Panc1 (cell line): Measurements from ENCODE around the gene CHKB. TPM values are rescaled to one million over a fixed set of nuclear protein-coding genes. Genes with fewer than 3 reads are reported as not detected.

Source experiments
- ATAC-seq: fragments of 200-7000 bp; cut with Tn5 transposase; 2 replicates; pipeline ENCODE4 v1.9.1; 2020; ENCODE audit warnings: mild to moderate bottlenecking, moderate library complexity
- BruUV-seq: library from RNA; stranded (reverse); fragments of 400-500 nt; replicated peaks from 2 replicates; lab custom pipeline; 2021; lab: Mats Ljungman, UMichigan
- CTCF ChIA-PET: fragments of 300-600 bp; sonication (Branson Sonifier 250); formaldehyde crosslinking; loops from one replicate; lab custom pipeline; 2022; ENCODE audit warnings: antibody characterized with exemption; lab: Charles Lee
- POLR2A ChIA-PET: fragments of 300-600 bp; sonication (Branson Sonifier 250); formaldehyde crosslinking; loops from one replicate; lab custom pipeline; 2022; ENCODE audit warnings: antibody characterized with exemption; lab: Charles Lee
- DNase-seq: peaks from one replicate; pipeline ENCODE4 v3.0.0-alpha.2; 2010; ENCODE audit warnings: low read depth, low spot score
- H3K27ac ChIP-seq: 2 replicates; pipeline ENCODE4 v1.5.1; 2011; ENCODE audit warnings: mild to moderate bottlenecking, low read length, inconsistent platforms
- H3K27me3 ChIP-seq: fragments of 200-500 bp; sonication (Bioruptor generic); 2 replicates; pipeline ENCODE4 v1.6.0; 2014; ENCODE audit warnings: low read length, inconsistent platforms; ENCODE audit not compliant: control insufficient read depth, insufficient read depth
- H3K36me3 ChIP-seq: fragments of 200-500 bp; sonication (Bioruptor generic); 2 replicates; pipeline ENCODE4 v1.5.1; 2014; ENCODE audit warnings: inconsistent platforms, mild to moderate bottlenecking, low read length, moderate library complexity; ENCODE audit not compliant: control insufficient read depth, insufficient read depth
- H3K4me1 ChIP-seq: 2 replicates; pipeline ENCODE4 v1.5.1; 2011; ENCODE audit warnings: inconsistent platforms, mild to moderate bottlenecking, low read length, moderate library complexity; ENCODE audit not compliant: control insufficient read depth, insufficient read depth
- H3K4me3 ChIP-seq, 2 experiments: 2 replicates each; pipeline ENCODE4 v1.5.1; 2011 to 2012; ENCODE audit warnings: low read depth in 2 of 2, low read length in 2 of 2, mild to moderate bottlenecking in 2 of 2, inconsistent platforms in 1 of 2, moderate library complexity in 1 of 2
- H3K9me3 ChIP-seq: fragments of 200-500 bp; sonication (Bioruptor generic); 2 replicates; pipeline ENCODE4 v1.5.1; 2014; ENCODE audit warnings: low read depth, mild to moderate bottlenecking, inconsistent platforms, low read length, moderate library complexity; ENCODE audit not compliant: control insufficient read depth, insufficient read depth
- CTCF ChIP-seq: fragments of 450-650 bp; IDR thresholded peaks from 2 replicates; pipeline ENCODE4 v1.5.1; 2017; ENCODE audit warnings: mild to moderate bottlenecking
- POLR2AphosphoS5 ChIP-seq: IDR thresholded peaks from 2 replicates; pipeline ENCODE4 v1.6.1; 2012; ENCODE audit warnings: mild to moderate bottlenecking, low read depth, low read length, moderate library complexity
- SIN3A ChIP-seq: IDR thresholded peaks from 2 replicates; pipeline ENCODE4 v1.6.1; 2012; ENCODE audit warnings: low read depth, mild to moderate bottlenecking, low read length, moderate library complexity, borderline replicate concordance; ENCODE audit not compliant: insufficient read depth
- TCF7L2 ChIP-seq: IDR thresholded peaks from 2 replicates; pipeline ENCODE4 v1.6.1; 2011; ENCODE audit warnings: mild to moderate bottlenecking, low read depth, low read length, inconsistent platforms
- in situ Hi-C: cut with HindIII; loops from 2 replicates; pipeline ENCODE4 v1.10.0; 2016; ENCODE audit warnings: low sequenced_read_pairs, low pct_unique_long_range_greater_than_20kb
- intact Hi-C: fragments of 100-400 bp; cut with micrococcal nuclease; formaldehyde crosslinking; loops from one replicate; pipeline ENCODE4 v1.10.0; 2022; ENCODE audit not compliant: unreplicated experiment
- total RNA-seq: library from RNA; stranded (reverse); gene quantifications from one replicate; pipeline ENCODE4 v1.2.1, GENCODE V29; 2021; ENCODE audit not compliant: unreplicated experiment
- TF ChIP-seq, protein P1 (sequence below), 2 experiments: IDR thresholded peaks; 2 replicates each; pipeline ENCODE4 v1.6.1; 2011 to 2012; ENCODE audit warnings: low read depth in 2 of 2, control low read depth in 1 of 2, low read length in 1 of 2, mild to moderate bottlenecking in 1 of 2, moderate library complexity in 1 of 2; ENCODE audit not compliant: insufficient read depth in 1 of 2

CHKB gene
- total RNA-seq, 1 experiment from 2014 or later, result 43.5 TPM

- CTCF ChIA-PET, result interaction anchor here (0.7 kb wide), 1 partner anchor 63 kb away, joined by 3 read pairs; no protein-coding TSS in a partner anchor
- in situ Hi-C loops (no loop called here), intact Hi-C loops (no loop called here)
- no peaks in the 10 kb centered on the region for H3K9me3 ChIP-seq
- BruUV-seq, result no TSS peak
- ATAC-seq (no peak), DNase-seq (no peak)
- POLR2A ChIA-PET, result no interaction called here
- H3K4me3 ChIP-seq, result no peak overlapping the region
- no peaks in the 10 kb centered on the region for H3K27me3 ChIP-seq
- no peak overlapping the region for H3K27ac ChIP-seq
- no peaks in the 10 kb centered on the region for H3K4me1 ChIP-seq
- no peaks in the 10 kb centered on the region for H3K36me3 ChIP-seq
- no peak for TF ChIP-seq SIN3A
- TF ChIP-seq, protein P1, sequence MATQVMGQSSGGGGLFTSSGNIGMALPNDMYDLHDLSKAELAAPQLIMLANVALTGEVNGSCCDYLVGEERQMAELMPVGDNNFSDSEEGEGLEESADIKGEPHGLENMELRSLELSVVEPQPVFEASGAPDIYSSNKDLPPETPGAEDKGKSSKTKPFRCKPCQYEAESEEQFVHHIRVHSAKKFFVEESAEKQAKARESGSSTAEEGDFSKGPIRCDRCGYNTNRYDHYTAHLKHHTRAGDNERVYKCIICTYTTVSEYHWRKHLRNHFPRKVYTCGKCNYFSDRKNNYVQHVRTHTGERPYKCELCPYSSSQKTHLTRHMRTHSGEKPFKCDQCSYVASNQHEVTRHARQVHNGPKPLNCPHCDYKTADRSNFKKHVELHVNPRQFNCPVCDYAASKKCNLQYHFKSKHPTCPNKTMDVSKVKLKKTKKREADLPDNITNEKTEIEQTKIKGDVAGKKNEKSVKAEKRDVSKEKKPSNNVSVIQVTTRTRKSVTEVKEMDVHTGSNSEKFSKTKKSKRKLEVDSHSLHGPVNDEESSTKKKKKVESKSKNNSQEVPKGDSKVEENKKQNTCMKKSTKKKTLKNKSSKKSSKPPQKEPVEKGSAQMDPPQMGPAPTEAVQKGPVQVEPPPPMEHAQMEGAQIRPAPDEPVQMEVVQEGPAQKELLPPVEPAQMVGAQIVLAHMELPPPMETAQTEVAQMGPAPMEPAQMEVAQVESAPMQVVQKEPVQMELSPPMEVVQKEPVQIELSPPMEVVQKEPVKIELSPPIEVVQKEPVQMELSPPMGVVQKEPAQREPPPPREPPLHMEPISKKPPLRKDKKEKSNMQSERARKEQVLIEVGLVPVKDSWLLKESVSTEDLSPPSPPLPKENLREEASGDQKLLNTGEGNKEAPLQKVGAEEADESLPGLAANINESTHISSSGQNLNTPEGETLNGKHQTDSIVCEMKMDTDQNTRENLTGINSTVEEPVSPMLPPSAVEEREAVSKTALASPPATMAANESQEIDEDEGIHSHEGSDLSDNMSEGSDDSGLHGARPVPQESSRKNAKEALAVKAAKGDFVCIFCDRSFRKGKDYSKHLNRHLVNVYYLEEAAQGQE (IDR thresholded peaks at IDR 0.05; ENCODE audit: insufficient read depth in 1 of 2, low read depth in 2 of 2, low read length in 1 of 2), result no peak
- no peak for TF ChIP-seq CTCF
- TF ChIP-seq POLR2AphosphoS5, result no peak
- no peak for TF ChIP-seq TCF7L2
Observed at GRCh38 chr22:50573491-50574382, 8.9 kb downstream of the CHKB start.

GRCh38 chr22:50572965-50573364, 9.7 kb downstream of the CHKB start:
- TF ChIP-seq CTCF (no peak), TCF7L2 (no peak), SIN3A (no peak), POLR2AphosphoS5 (no peak)
- TF ChIP-seq, protein P1 (IDR thresholded peaks at IDR 0.05; ENCODE audit: insufficient read depth in 1 of 2, low read depth in 2 of 2, low read length in 1 of 2), result no peak
- Histone ChIP-seq H3K9me3 (no peaks in the 10 kb centered on the region), H3K4me3 (no peak overlapping the region), H3K27me3 (no peaks in the 10 kb centered on the region), H3K27ac (no peak overlapping the region), H3K4me1 (no peaks in the 10 kb centered on the region), H3K36me3 (no peaks in the 10 kb centered on the region)
- ChIA-PET POLR2A (no interaction called here), CTCF (interaction anchor here (0.5 kb wide), 1 partner anchor 59 kb away, joined by 3 read pairs; no protein-coding TSS in a partner anchor)
- no TSS peak for BruUV-seq
- in situ Hi-C loops, result no loop called here
- ATAC-seq (no peak), DNase-seq (no peak)
- intact Hi-C loops, result no loop called here
